ENCODE data around the gene PPARA.

- TF ChIP-seq EZH2phosphoT487 (IDR thresholded peaks at IDR 0.05; ENCODE audit: insufficient read depth, low read depth) (no peak), EZH2 (IDR thresholded peaks at IDR 0.05; ENCODE audit: insufficient read depth, poor library complexity, severe bottlenecking) (no peak)
These were observed 16.1 kb upstream of the PPARA start for GRCh38 chr22:46134111-46134705.

All from GM23248 (cell line).